ENCODE results near the gene NFATC4.

NFATC4 gene

GRCh38 chr14:24409192-24409591, 41.2 kb downstream of the NFATC4 start:
- H3K27ac ChIP-seq: no peak overlapping the region
- no peaks in the 10 kb centered on the region for H3K4me1 ChIP-seq (ENCODE audit: low read depth, poor library complexity, severe bottlenecking)
- H3K27me3 ChIP-seq (ENCODE audit: insufficient read depth, low read depth): no peaks in the 10 kb centered on the region
- TF ChIP-seq CTCF (conservative IDR thresholded peaks at IDR 0.05; ENCODE audit: low read depth, low read length): no peak
- H3K36me3 ChIP-seq (ENCODE audit: insufficient read depth): no peaks in the 10 kb centered on the region
- H3K4me2 ChIP-seq: no peak overlapping the region
- H4K20me1 ChIP-seq (ENCODE audit: insufficient read depth): no peaks in the 10 kb centered on the region
- no peak overlapping the region for H3K4me3 ChIP-seq (IDR thresholded peaks at IDR 0.05; ENCODE audit: insufficient read depth, low read depth, low read length)
- H2AFZ ChIP-seq (ENCODE audit: low read depth): no peak overlapping the region
- H3K79me2 ChIP-seq (ENCODE audit: insufficient read depth, low read depth): no peaks in the 10 kb centered on the region
- no peak overlapping the region for H3K9ac ChIP-seq

DNA sequence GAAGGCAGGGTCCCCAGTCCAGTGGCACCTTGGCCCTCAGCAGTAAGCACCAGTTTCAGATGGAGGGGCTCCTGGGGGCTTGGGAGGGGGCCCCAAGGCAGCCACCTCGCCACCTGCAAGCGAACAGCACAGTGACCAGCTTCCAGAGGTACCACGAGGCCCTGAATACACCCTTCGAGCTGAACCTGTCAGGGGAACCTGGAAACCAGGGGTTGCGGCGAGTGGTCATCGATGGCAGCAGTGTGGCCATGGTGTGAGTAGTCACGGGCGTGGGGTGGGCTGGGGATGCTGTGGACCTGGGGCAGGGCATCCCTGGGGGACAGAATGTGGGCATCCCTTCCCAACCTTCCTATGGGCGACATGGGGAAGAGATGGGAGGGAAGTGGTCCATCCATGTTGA, 42.0 kb downstream of the NFATC4 start:
- Histone ChIP-seq H3K4me2 (no peak overlapping the region), H3K27ac (no peak overlapping the region)

GRCh38 chr14:24411443-24412389, 43.7 kb downstream of the NFATC4 start:
- H3K4me1 ChIP-seq (ENCODE audit: low read depth, poor library complexity, severe bottlenecking): no peaks in the 10 kb centered on the region
- no peaks in the 10 kb centered on the region for H3K27me3 ChIP-seq (ENCODE audit: insufficient read depth, low read depth)
- no peaks in the 10 kb centered on the region for H3K79me2 ChIP-seq (ENCODE audit: insufficient read depth, low read depth)
- H3K4me3 ChIP-seq (IDR thresholded peaks at IDR 0.05; ENCODE audit: insufficient read depth, low read depth, low read length): no peak overlapping the region
- H3K36me3 ChIP-seq (ENCODE audit: insufficient read depth): no peaks in the 10 kb centered on the region
- TF ChIP-seq CTCF (conservative IDR thresholded peaks at IDR 0.05; ENCODE audit: low read depth, low read length): peak; percentile 55
- no peak overlapping the region for H3K9ac ChIP-seq
- no peak overlapping the region for H2AFZ ChIP-seq (ENCODE audit: low read depth)
- no peaks in the 10 kb centered on the region for H4K20me1 ChIP-seq (ENCODE audit: insufficient read depth)
- H3K27ac ChIP-seq: no peak overlapping the region
- H3K4me2 ChIP-seq: no peak overlapping the region

More for the DNA sequence above, 42.0 kb downstream of the NFATC4 start:
- Histone ChIP-seq H2AFZ (ENCODE audit: low read depth) (no peak overlapping the region), H4K20me1 (ENCODE audit: insufficient read depth) (no peaks in the 10 kb centered on the region), H3K27me3 (ENCODE audit: insufficient read depth, low read depth) (no peaks in the 10 kb centered on the region), H3K4me3 (IDR thresholded peaks at IDR 0.05; ENCODE audit: insufficient read depth, low read depth, low read length) (no peak overlapping the region), H3K9ac (no peak overlapping the region), H3K79me2 (ENCODE audit: insufficient read depth, low read depth) (no peaks in the 10 kb centered on the region), H3K4me1 (ENCODE audit: low read depth, poor library complexity, severe bottlenecking) (no peaks in the 10 kb centered on the region), H3K36me3 (ENCODE audit: insufficient read depth) (no peaks in the 10 kb centered on the region)
- TF ChIP-seq CTCF (conservative IDR thresholded peaks at IDR 0.05; ENCODE audit: low read depth, low read length): no peak

DNA sequence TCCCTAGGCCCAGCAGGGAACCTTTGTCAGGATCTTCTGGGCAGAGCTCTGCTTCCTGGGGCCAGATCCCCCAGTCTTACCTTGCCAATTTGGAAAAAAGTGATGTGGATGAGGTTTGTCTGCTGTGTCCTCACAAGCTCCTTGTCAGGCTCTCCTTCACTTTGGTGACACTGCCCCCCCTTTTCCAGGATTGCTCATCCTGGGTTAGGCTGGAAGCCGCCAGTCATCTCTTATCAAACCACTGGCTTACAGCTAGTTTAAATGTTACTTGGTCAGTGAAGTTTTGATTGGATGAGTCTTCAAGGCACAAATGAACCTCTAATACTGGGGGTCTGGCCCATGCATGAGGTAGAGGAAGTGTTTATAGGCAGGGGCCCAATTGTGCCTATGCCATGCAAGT, 46.1 kb downstream of the NFATC4 start:
- Histone ChIP-seq H3K36me3 (ENCODE audit: insufficient read depth) (no peaks in the 10 kb centered on the region), H3K4me2 (no peak overlapping the region), H3K9ac (no peak overlapping the region), H2AFZ (ENCODE audit: low read depth) (no peak overlapping the region), H3K4me1 (ENCODE audit: low read depth, poor library complexity, severe bottlenecking) (no peaks in the 10 kb centered on the region), H3K27me3 (ENCODE audit: insufficient read depth, low read depth) (no peaks in the 10 kb centered on the region), H3K4me3 (IDR thresholded peaks at IDR 0.05; ENCODE audit: insufficient read depth, low read depth, low read length) (no peak overlapping the region), H4K20me1 (ENCODE audit: insufficient read depth) (no peaks in the 10 kb centered on the region), H3K27ac (no peak overlapping the region), H3K79me2 (ENCODE audit: insufficient read depth, low read depth) (no peaks in the 10 kb centered on the region)
- no peak for TF ChIP-seq CTCF (conservative IDR thresholded peaks at IDR 0.05; ENCODE audit: low read depth, low read length)

All from KMS-11 (cell line).